Measurements from ENCODE around the gene ATIC.

The ATIC gene

GRCh38 chr2:215363039-215363438, 51.2 kb downstream of the ATIC start:
- H3K4me3 ChIP-seq (ENCODE audit: low read depth, low read length) = no peak overlapping the region
- no peak for DNase-seq (ENCODE audit: low read depth)
- TF ChIP-seq CTCF (conservative IDR thresholded peaks at IDR 0.05; ENCODE audit: low read depth, low read length) = no peak

GRCh38 chr2:215363461-215364156, 51.8 kb downstream of the ATIC start:
- no peak for TF ChIP-seq CTCF (conservative IDR thresholded peaks at IDR 0.05; ENCODE audit: low read depth, low read length)
- no peak overlapping the region for H3K4me3 ChIP-seq (ENCODE audit: low read depth, low read length)
- DNase-seq (ENCODE audit: low read depth) = peak; percentile 58

GRCh38 chr2:215364157-215365155, 52.6 kb downstream of the ATIC start:
- peak; percentile 45 for DNase-seq (ENCODE audit: low read depth)
- H3K4me3 ChIP-seq (ENCODE audit: low read depth, low read length) = no peak overlapping the region
- TF ChIP-seq CTCF (conservative IDR thresholded peaks at IDR 0.05; ENCODE audit: low read depth, low read length) = no peak

GRCh38 chr2:215365184-215365658, 53.4 kb downstream of the ATIC start:
- DNase-seq (ENCODE audit: low read depth) = peak; percentile 39
- TF ChIP-seq CTCF (conservative IDR thresholded peaks at IDR 0.05; ENCODE audit: low read depth, low read length) = no peak
- H3K4me3 ChIP-seq (ENCODE audit: low read depth, low read length) = no peak overlapping the region

- no peak overlapping the region for H3K4me3 ChIP-seq (ENCODE audit: low read depth, low read length)
- DNase-seq (ENCODE audit: low read depth) = peak; percentile 37
- TF ChIP-seq CTCF (conservative IDR thresholded peaks at IDR 0.05; ENCODE audit: low read depth, low read length) = no peak
These were observed 54.7 kb downstream of the ATIC start for GRCh38 chr2:215366440-215367032.

- no peak overlapping the region for H3K4me3 ChIP-seq (ENCODE audit: low read depth, low read length)
- DNase-seq (ENCODE audit: low read depth) = peak; percentile 77
- no peak for TF ChIP-seq CTCF (conservative IDR thresholded peaks at IDR 0.05; ENCODE audit: low read depth, low read length)
These were observed 56.0 kb downstream of the ATIC start for GRCh38 chr2:215367662-215368492.

Measured in choroid plexus epithelial cell (primary cell).